HG02852 (cell line): ENCODE measurements around the gene LIPK.

Source experiments
- ATAC-seq: cut with Tn5 transposase; IDR thresholded peaks from one replicate; pipeline ENCODE4 v1.9.1; 2021; ENCODE audit warnings: mild to moderate bottlenecking, moderate library complexity; ENCODE audit not compliant: unreplicated experiment

The LIPK gene

DNA sequence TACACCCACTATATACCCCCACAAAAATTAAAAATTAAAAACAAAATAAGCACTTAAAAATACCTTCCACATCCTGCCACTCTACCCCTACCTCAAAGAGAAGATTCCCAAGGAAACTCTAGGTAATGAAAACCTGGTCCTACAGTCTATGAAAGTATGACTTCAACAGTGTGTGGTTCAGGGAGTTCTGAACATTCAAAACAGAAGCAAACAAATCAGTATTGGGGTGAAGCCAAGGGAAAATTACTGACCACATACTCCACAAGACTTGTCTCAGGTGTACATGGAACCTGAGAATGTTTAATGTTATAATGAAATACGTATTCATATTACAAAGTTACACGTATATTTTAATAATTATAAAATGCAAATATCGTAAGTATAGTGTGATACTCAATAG lies 76.2 kb downstream of the LIPK start:
- ATAC-seq, result no peak

DNA sequence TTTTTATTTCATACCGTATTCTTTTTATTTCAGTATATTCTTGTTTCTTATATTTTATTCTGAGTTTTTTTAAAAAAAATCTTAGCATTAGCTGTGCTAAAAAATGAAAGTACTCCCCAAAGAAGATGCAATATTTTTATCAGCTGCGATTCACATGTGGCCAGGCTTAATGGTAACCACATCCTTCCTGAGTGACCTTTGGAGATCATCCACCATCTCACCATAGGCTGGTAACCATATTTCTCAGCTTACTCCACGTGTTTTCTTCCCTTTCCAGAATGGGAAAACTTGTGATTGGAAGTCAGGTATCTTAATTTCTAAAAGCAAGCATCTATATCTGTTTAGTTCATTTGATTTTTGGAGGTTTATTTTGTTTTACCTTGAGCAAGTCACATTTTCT lies 77.7 kb downstream of the LIPK start:
- ATAC-seq, result no peak

DNA sequence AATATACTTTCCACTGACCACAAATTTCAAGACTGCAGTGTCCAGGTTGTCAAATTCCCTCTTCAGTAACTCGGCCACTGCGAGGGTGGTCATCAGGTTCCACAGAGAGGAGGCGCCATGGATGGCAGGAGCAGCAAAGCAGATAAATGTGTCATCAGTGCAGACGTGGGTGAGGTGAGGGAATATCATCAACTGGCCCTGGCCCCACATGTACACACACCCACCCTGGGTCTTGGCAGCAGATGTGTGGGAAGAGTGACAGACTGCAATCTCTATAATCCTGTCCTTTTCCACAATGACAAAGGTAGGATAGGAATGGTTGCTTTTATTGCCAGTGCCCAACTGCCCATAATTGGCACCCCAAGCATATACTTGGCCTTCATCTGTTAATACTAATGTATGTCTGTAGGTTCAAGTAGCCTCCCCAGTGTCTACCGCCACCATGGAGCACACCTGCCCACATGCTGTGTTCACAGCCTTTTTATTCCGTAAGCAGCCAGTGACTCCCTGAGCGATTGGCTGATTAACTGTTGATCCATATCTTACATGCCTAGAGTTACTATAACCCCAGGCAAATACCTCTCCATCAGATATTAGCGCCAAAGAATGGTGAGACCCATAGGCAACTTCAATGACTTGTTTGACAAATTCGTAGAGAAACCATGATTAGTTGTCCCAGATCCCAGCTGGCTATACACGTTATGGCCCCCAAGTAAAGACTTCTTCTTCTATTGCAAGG lies 80.2 kb downstream of the LIPK start:
- no peak for ATAC-seq

DNA sequence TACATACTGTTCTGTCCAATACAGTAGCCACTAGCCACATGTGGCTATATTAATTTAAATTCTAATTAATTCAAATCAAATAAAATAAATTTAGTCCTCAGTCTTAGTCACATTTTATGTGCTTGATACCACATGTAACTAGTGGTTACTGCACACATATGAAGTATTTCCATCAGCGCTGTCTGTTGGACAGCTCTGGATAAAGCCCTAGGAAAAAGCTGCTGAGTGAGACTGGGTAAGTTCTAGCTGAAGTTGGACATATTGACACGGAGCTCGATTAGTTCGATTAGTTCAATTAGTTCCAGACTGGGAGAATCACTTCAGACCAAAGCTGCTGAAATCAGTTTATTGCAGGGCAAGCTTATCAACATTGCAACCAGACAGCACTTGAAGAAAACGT lies 81.4 kb downstream of the LIPK start:
- no peak for ATAC-seq

DNA sequence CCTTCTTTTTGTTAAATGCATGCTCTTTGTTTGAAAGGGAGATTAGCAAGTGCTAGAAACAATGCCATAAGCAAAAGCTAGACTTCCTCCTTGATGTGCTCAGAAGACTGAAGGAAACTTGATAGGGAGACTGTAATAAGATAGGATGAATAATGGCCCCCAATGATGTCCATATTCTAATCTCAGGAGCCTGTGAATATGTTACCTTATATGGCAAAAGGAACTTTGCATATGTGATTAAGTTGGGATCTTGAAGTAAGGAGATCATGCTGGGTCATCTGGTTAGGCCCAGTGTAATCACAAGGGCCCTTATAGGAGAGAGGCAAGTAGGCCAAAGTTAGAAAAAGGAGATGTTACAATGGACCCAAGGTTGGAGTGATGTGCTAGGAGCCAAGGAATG lies 82.9 kb downstream of the LIPK start:
- no peak for ATAC-seq

DNA sequence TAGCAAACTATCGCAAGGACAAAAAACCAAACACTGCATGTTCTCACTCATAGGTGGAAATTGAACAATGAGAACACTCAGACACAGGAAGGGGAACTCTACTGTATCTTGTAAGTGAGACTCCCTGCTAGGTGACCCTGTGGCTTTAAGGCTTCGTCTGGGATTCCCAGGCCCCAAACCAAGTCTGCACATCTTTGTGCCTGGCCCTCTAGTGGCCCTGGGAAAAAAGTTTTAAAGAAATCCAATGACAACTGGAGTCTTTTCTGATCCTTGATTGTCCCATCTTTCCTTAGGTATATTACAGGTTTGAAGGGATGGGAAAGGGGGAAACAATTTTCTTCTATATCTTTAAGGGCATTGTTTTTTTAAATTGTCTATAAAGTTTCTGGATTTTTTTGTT lies 85.9 kb downstream of the LIPK start:
- ATAC-seq, result no peak

DNA sequence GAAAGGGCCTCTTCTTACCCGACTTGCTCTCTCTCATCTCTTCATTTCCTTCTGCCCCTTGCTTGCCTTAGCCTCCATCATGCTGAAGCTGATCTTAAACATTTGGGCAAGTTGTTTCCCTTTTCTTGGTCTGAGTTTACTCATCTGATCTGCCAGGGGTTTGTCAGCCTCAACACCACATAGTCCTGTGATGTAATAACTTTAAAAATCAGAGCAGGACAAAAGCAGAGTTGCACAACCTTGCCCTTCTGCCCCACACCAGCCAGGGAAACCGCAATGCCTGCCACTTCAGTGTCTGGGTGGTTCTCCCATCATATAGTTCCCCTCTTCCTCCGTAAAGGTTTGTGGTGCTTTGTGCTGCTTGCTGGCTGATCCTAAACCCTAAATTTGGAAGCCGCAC lies 86.6 kb downstream of the LIPK start:
- no peak for ATAC-seq

DNA sequence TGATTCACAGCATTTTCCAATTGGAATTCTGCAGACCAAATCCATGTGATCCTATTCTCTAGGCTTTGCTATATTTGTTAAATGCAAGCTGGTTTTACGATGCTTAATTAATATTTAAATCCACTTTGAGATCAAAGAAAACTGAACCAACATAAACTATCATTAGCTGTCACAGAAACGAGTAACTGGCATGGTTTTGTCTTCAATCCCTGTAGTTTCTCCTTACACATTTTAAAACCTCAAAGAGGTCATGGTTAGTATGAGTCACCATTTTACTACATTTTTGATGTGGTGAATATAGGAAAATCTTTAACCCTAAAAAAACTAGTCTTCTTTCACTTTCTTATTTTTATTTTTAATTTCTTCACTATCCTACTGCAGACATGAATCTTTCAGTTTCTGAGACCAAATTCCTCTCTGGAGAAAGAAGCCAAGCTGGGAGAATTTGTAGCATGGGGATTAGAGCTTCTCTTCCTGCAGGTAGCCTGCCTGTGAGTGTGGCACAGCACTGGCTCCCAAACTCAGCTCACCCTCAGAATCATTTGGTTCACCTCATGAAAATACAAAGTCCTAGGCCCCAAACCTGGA lies 87.8 kb downstream of the LIPK start:
- ATAC-seq, result no peak

DNA sequence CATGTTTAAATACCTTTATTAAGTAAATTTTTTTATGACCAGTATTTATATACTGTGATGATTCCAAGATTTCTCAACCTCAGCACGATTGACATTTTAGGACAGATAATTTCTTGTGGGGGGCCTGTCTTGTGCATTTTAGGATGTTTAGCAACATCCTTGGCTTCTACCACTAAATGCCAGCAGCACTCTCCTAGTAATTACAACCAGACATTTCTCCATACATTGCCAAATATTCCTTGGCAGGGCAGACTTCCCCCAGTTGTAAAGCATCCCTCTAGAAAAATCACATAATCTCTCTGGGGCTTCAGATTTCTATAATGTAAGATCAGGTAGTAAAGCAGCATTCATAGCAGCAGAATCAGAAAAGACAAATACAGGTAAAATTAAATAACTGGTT lies 88.7 kb downstream of the LIPK start:
- no peak for ATAC-seq

DNA sequence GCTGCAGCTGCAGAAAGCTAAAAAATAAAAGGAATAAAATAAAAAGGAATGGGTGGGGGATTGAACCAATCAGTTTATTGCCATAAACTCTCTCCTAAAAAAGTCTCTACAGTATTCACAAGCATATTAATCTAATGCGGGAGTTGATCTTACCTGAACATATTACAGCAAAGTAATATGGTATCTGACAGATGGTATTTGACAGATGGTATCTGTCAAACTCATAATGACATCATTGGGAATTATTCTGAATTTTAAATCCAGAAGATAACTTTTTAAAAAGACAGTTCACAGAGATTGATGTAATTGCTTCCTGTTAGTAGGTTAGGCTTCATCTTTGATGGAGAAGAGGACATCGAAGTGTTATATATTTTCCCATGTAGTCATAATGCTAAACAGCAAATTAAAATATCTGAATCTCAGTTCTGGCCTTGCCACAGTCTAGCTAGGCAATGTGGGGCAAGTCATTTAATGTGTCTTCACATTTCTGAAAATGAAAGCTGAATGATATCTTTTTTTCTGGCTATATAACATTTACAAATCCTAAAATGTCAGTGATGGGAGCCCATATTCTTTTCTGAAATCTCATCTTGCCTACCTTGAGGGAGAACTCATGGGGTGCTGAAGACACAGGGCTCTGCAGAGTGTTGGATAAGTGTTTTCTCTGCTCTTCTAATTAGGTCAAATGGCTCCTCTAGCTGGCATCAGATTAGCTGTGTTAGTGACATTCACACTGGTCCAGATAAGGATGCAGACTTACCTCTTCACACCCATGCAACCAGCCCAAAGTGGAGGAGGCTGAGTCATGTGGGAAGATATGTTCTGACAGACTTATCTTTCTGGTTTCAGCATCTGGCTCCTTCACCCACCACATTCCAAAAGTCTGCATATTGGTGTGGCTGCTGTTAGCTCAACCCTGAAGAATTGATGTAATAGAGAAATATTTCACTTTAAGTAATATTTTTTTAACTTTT lies 94.4 kb downstream of the LIPK start:
- no peak for ATAC-seq
